Urinary bladder (tissue), 4 donors: ENCODE results near the gene SHISA6. TPM values are rescaled to one million over a fixed set of nuclear protein-coding genes. Genes with fewer than 3 reads are reported as not detected.

ENCODE experiments used
- DNase-seq: peaks from one replicate; pipeline ENCODE4 v3.0.0-alpha.2; 2015; ENCODE audit errors: extremely low spot score
- H3K27ac ChIP-seq: one replicate; pipeline ENCODE4 v1.5.1; 2013; ENCODE audit warnings: low read depth, mild to moderate bottlenecking, moderate library complexity
- H3K36me3 ChIP-seq: one replicate; pipeline ENCODE4 v1.6.1; 2013; ENCODE audit warnings: mild to moderate bottlenecking, moderate library complexity; ENCODE audit not compliant: insufficient read depth
- H3K4me1 ChIP-seq: one replicate; pipeline ENCODE4 v1.6.1; 2013; ENCODE audit warnings: mild to moderate bottlenecking, moderate library complexity; ENCODE audit not compliant: insufficient read depth
- H3K4me3 ChIP-seq: one replicate; pipeline ENCODE4 v1.5.1; 2013; ENCODE audit warnings: low read depth, low read length
- WGBS: extraction: QIAGEN DNeasy Blood & Tissue Kit; methylation state at CpG from one replicate; pipeline ENCODE4 v1.1.7; 2013; 5-methylcytosine and 5-hydroxymethylcytosine counted together
- polyA plus RNA-seq: library from polyadenylated mRNA; stranded (reverse); fragments of 200-250 nt; gene quantifications from one replicate; pipeline ENCODE4 v1.2.3, GENCODE V29; 2013
- total RNA-seq: library from RNA; depleted of rRNA; stranded (reverse); fragments of >200 nt; gene quantifications from one replicate; pipeline ENCODE4 v1.2.3, GENCODE V29; 2014
- donor health status: healthy with polysubstance abuse.
- donor health status: healthy.

The SHISA6 gene
- total and polyA plus RNA-seq, 2 donors, result 3.3 to 4.4 TPM

GRCh38 chr17:11356371-11356770 is 115.4 kb downstream of the SHISA6 start:
- Histone ChIP-seq H3K36me3 (no peaks in the 10 kb centered on the region), H3K4me1 (no peaks in the 10 kb centered on the region), H3K27ac (no peak overlapping the region), H3K4me3 (no peak overlapping the region)
- WGBS, result 91% methylated on average over 2 of the region's 2 CpGs
- no peak for DNase-seq

- Histone ChIP-seq H3K27ac (no peak overlapping the region), H3K36me3 (no peaks in the 10 kb centered on the region), H3K4me3 (no peak overlapping the region), H3K4me1 (no peaks in the 10 kb centered on the region)
- DNase-seq, result no peak
- 39% methylated on average over 5 of the region's 5 CpGs for WGBS
These were observed 122.6 kb downstream of the SHISA6 start for GRCh38 chr17:11363565-11364117.

DNA sequence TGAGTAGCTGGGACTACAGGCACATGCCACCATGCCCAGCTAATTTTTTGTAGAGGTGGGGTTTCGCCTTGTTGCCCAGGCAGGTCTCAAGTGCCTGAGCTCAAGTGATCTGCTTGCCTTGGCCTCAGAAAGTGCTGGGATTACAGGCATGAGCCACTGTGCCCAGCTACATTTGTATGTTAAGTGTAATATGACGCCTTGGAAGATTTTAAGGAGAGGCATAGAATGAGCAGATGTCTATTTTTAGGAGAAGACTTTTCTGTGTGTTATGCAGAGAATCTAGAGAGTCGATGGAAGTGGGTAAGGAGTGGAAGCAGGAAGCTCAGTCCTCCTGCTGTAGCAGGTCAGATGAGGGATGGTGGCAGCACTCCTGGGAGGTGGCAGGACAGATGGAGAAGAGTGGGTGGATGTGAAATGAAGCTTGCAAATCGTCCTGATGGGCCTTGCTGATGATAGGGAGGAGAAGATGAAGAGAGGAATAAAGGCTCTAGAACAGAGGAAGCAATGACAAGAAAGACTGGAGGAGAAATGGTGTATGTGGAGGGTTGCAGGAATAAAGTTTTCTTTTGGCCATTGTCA is 125.3 kb downstream of the SHISA6 start:
- no peak for DNase-seq
- 73% methylated on average over 4 of the region's 4 CpGs for WGBS

GRCh38 chr17:11369575-11369974 is 128.6 kb downstream of the SHISA6 start:
- Histone ChIP-seq H3K27ac (no peak overlapping the region), H3K36me3 (no peaks in the 10 kb centered on the region), H3K4me1 (no peaks in the 10 kb centered on the region), H3K4me3 (no peak overlapping the region)
- 19% methylated on average over 6 of the region's 6 CpGs for WGBS
- no peak for DNase-seq

More for the DNA sequence above, 125.3 kb downstream of the SHISA6 start:
- Histone ChIP-seq H3K4me1 (no peaks in the 10 kb centered on the region), H3K36me3 (no peaks in the 10 kb centered on the region), H3K4me3 (no peak overlapping the region), H3K27ac (no peak overlapping the region)

GRCh38 chr17:11372692-11373091 is 131.7 kb downstream of the SHISA6 start:
- WGBS, result 44% methylated on average over 3 of the region's 3 CpGs
- Histone ChIP-seq H3K4me1 (no peaks in the 10 kb centered on the region), H3K4me3 (no peak overlapping the region), H3K27ac (no peak overlapping the region), H3K36me3 (no peaks in the 10 kb centered on the region)
- DNase-seq, result no peak

DNA sequence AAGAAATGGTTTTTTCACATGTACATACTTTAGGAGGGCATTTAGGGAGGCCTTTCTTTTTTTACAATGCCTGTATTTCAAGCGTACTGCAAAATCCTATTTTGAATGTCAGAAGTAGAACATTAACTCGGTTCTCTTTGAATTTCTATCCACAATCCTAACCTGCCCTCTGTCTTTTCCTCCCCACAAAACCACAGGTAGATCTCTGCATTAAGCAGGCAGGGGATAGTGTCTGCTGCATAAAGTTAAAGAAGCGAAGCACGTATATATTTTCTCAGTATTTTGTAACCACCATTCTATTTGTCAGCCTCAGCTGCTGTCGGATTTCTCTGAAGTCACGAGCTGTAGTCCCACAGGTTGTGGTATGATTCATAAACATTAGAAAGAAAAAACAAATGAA is 137.5 kb downstream of the SHISA6 start:
- H3K4me1 ChIP-seq, result no peaks in the 10 kb centered on the region
- no peaks in the 10 kb centered on the region for H3K36me3 ChIP-seq
- no peak overlapping the region for H3K27ac ChIP-seq
- 91% methylated on average over 6 of the region's 6 CpGs for WGBS
- H3K4me3 ChIP-seq, result no peak overlapping the region
- no peak for DNase-seq

GRCh38 chr17:11380761-11381160 is 139.7 kb downstream of the SHISA6 start:
- Histone ChIP-seq H3K27ac (no peak overlapping the region), H3K4me1 (no peaks in the 10 kb centered on the region), H3K36me3 (no peaks in the 10 kb centered on the region), H3K4me3 (no peak overlapping the region)
- DNase-seq, result no peak
- WGBS, result 87% methylated on average over 7 of the region's 7 CpGs

GRCh38 chr17:11383157-11383556 is 142.1 kb downstream of the SHISA6 start:
- Histone ChIP-seq H3K36me3 (no peaks in the 10 kb centered on the region), H3K27ac (no peak overlapping the region)
- 86% methylated on average over 5 of the region's 5 CpGs for WGBS

GRCh38 chr17:11384131-11384530 is 143.1 kb downstream of the SHISA6 start:
- Histone ChIP-seq H3K27ac (no peak overlapping the region), H3K4me1 (no peaks in the 10 kb centered on the region), H3K4me3 (no peak overlapping the region), H3K36me3 (no peaks in the 10 kb centered on the region)
- DNase-seq, result no peak
- 81% methylated on average over 3 of the region's 3 CpGs for WGBS

More at GRCh38 chr17:11383157-11383556, 142.1 kb downstream of the SHISA6 start:
- DNase-seq, result no peak
- H3K4me1 ChIP-seq, result no peaks in the 10 kb centered on the region
- no peak overlapping the region for H3K4me3 ChIP-seq

GRCh38 chr17:11387610-11388009 is 146.6 kb downstream of the SHISA6 start:
- Histone ChIP-seq H3K27ac (no peak overlapping the region), H3K36me3 (no peaks in the 10 kb centered on the region), H3K4me3 (no peak overlapping the region), H3K4me1 (no peaks in the 10 kb centered on the region)
- 57% methylated on average over 2 of the region's 2 CpGs for WGBS
- no peak for DNase-seq

DNA sequence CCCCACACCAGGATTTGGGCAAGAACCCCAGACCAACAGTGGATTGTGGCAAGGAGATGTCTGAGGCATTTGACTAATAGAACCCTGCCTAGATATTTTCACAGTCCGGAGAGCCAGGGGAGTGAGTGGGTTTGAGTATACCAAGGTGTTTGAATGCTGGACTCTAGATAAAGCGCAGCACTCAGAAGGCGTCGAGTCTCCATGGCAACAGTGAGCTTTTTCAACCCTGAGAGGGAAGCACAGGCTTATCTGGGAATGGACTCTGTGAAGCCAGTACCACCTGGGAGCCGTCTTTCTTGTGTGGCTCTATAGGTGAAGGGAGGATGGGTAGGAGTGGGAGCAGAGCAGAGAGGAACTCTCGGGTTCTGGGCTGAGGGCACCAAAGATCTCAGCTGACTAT is 147.0 kb downstream of the SHISA6 start:
- Histone ChIP-seq H3K27ac (no peak overlapping the region), H3K36me3 (no peaks in the 10 kb centered on the region), H3K4me1 (no peaks in the 10 kb centered on the region), H3K4me3 (no peak overlapping the region)
- 78% methylated on average over 6 of the region's 6 CpGs for WGBS
- DNase-seq, result no peak

DNA sequence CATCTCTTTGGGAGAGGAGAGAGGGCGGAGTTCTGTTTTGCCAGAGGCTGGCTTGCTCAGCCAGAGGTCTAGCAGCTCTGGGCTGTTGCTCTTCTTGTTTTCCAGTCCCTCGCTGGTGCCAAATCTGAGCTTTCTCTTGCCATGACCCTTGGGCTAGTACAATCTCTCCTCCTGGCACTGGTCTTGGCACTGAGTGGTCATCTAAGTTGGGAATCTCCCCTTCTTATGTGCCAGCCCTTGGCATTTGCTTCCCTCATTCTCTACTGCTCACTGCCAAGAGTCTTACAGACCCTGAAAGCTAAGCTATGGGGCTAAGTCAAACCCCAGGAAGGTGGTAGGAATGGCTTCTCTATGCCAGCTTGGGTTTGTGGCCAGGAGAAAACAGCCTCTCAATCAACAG is 148.6 kb downstream of the SHISA6 start:
- no peaks in the 10 kb centered on the region for H3K4me1 ChIP-seq
- 95% methylated on average over 2 of the region's 2 CpGs for WGBS

DNA sequence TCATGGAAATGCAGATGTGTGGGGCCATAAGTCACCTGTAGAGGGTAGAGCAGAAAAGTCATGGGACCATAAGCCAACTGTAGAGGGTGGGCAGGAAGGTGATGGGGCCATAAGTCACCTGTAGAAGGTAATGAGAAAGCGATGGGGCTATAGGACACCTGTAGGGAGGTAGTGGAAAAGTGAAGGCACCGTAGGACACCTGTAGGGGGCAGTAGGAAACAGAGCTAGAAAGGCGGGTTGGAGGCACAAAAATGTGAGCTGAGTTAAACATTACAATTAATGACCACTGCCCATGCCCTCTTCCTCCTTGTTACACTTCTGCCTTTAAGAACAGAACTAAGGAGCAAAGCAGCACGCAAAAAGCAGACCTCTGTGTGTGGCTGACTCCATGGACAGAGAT is 150.1 kb downstream of the SHISA6 start:
- 68% methylated on average over 4 of the region's 4 CpGs for WGBS
- H3K27ac ChIP-seq, result no peak overlapping the region
- no peaks in the 10 kb centered on the region for H3K4me1 ChIP-seq
- H3K36me3 ChIP-seq, result no peaks in the 10 kb centered on the region
- H3K4me3 ChIP-seq, result no peak overlapping the region
- DNase-seq, result no peak

More for the DNA sequence above, 148.6 kb downstream of the SHISA6 start:
- H3K4me3 ChIP-seq, result no peak overlapping the region
- H3K27ac ChIP-seq, result no peak overlapping the region
- no peak for DNase-seq
- H3K36me3 ChIP-seq, result no peaks in the 10 kb centered on the region

DNA sequence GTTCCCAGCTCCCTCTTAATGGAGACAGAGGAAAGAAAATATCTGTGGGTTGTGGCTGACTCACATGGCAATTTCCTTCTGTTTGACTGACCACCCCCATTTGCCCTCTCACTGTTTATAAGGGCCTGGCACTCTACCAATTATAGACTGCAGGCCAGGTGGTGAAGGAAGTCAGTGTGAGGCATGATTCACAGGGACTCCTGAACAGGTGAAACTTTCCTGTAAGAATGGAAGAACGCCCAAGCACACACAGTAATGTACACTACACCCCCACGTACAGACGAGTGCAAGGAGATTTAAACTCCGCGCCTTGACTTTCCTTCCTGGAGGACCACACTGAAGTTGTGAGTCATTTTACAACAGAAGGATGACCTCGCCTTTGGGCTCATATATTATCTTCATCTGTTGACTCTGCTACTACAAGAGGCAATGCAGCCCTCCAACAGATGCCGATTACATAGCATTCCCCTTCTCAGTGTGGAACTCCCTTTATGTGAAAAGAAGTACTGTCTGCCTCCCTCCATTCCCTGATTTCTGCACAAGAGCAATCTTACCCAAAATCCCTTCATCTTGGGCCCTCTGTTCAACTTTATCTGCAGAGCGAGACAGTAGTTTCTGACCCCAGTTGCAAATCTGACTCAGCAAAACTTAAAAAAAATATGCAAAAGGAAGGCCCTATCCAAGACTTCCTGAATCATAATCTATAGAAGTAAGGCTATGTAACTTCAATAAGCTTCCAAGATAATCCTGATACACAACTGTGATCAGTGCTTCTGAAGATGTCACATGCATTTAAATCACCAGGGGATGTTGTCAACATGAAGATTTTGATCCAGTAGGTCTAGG is 163.6 kb downstream of the SHISA6 start:
- 67% methylated on average over 8 of the region's 8 CpGs for WGBS
- Histone ChIP-seq H3K4me3 (no peak overlapping the region), H3K36me3 (no peaks in the 10 kb centered on the region), H3K27ac (no peak overlapping the region), H3K4me1 (no peaks in the 10 kb centered on the region)
- DNase-seq, result no peak
